Endothelial cell of hepatic sinusoid (primary cell): ENCODE data around the gene PUM1.
"Not testable (repeated sequence)": the region's sequence is repeated elsewhere in the genome, so short reads cannot be mapped to it uniquely, and the experiment has no call there.

ENCODE experiments used
- in situ Hi-C: cut with HindIII; loops from 2 replicates; pipeline ENCODE4 v1.10.0; 2017; ENCODE audit warnings: low sequenced_read_pairs

Gene PUM1

GRCh38 chr1:30998887-30999286, 66.6 kb downstream of the PUM1 start:
- in situ Hi-C loops = no loop called here

GRCh38 chr1:30998171-30998570, 67.3 kb downstream of the PUM1 start:
- in situ Hi-C loops = no loop called here

- in situ Hi-C loops = no loop called here
Observed at GRCh38 chr1:30997463-30998057, 68.0 kb downstream of the PUM1 start.

GRCh38 chr1:30995990-30996612, 69.4 kb downstream of the PUM1 start:
- in situ Hi-C loops = no loop called here

GRCh38 chr1:30991862-30992606, 73.5 kb downstream of the PUM1 start:
- in situ Hi-C loops = no loop called here

GRCh38 chr1:30990591-30990990, 74.9 kb downstream of the PUM1 start:
- in situ Hi-C loops = no loop called here

- in situ Hi-C loops = no loop called here
Observed at GRCh38 chr1:30988045-30988444, 77.5 kb downstream of the PUM1 start.

GRCh38 chr1:30986755-30987154, 78.8 kb downstream of the PUM1 start:
- in situ Hi-C loops = no loop called here

- in situ Hi-C loops = no loop called here
Observed at GRCh38 chr1:30984991-30985503, 80.5 kb downstream of the PUM1 start.

- in situ Hi-C loops = no loop called here
Observed at GRCh38 chr1:30984165-30984889, 81.2 kb downstream of the PUM1 start.

- in situ Hi-C loops = no loop called here
Observed at GRCh38 chr1:30982937-30983336, 82.6 kb downstream of the PUM1 start.

GRCh38 chr1:30982431-30982830, 83.1 kb downstream of the PUM1 start:
- in situ Hi-C loops = no loop called here

- in situ Hi-C loops = no loop called here
Observed at GRCh38 chr1:30981172-30981571, 84.3 kb downstream of the PUM1 start.

- in situ Hi-C loops = no loop called here
Observed at GRCh38 chr1:30977511-30977910, 88.0 kb downstream of the PUM1 start.

- in situ Hi-C loops = no loop called here
Observed at GRCh38 chr1:30977105-30977504, 88.4 kb downstream of the PUM1 start.

- in situ Hi-C loops = no loop called here
Observed at GRCh38 chr1:30976143-30976542, 89.4 kb downstream of the PUM1 start.

GRCh38 chr1:30975217-30975616, 90.3 kb downstream of the PUM1 start:
- in situ Hi-C loops = no loop called here

GRCh38 chr1:30974536-30974935, 91.0 kb downstream of the PUM1 start:
- in situ Hi-C loops = no loop called here

- in situ Hi-C loops = not testable (repeated sequence)
Observed at GRCh38 chr1:30972349-30972748, 93.2 kb downstream of the PUM1 start.

GRCh38 chr1:30971496-30971895, 94.0 kb downstream of the PUM1 start:
- in situ Hi-C loops = no loop called here

- in situ Hi-C loops = no loop called here
Observed at GRCh38 chr1:30969903-30970302, 95.6 kb downstream of the PUM1 start.
